Measurements from ENCODE around the gene TMEM250.

GRCh38 chr9:136135326-136136126 lies 16.9 kb upstream of the TMEM250 start:
- no peak for TF ChIP-seq POLR2AphosphoS5 (IDR thresholded peaks at IDR 0.05; ENCODE audit: low read depth, low read length)
- TF ChIP-seq POLR2A (IDR thresholded peaks at IDR 0.05; ENCODE audit: low read depth, low read length) = no peak
- TF ChIP-seq TAF1 (IDR thresholded peaks at IDR 0.05; ENCODE audit: low read depth, low read length) = no peak
- no peak for TF ChIP-seq POU2F2 (IDR thresholded peaks at IDR 0.05; ENCODE audit: low read depth, low read length)
- no peak for TF ChIP-seq SPI1 (IDR thresholded peaks at IDR 0.05; ENCODE audit: low read depth, low read length)
